Measurements from ENCODE around the gene C2CD3. TPM values are rescaled to one million over a fixed set of nuclear protein-coding genes. Genes with fewer than 3 reads are reported as not detected.
"Not testable (repeated sequence)": the region's sequence is repeated elsewhere in the genome, so short reads cannot be mapped to it uniquely, and the experiment has no call there.

The C2CD3 gene
- total RNA-seq, 1 donor from 2014 or later, result 25.2 TPM

DNA sequence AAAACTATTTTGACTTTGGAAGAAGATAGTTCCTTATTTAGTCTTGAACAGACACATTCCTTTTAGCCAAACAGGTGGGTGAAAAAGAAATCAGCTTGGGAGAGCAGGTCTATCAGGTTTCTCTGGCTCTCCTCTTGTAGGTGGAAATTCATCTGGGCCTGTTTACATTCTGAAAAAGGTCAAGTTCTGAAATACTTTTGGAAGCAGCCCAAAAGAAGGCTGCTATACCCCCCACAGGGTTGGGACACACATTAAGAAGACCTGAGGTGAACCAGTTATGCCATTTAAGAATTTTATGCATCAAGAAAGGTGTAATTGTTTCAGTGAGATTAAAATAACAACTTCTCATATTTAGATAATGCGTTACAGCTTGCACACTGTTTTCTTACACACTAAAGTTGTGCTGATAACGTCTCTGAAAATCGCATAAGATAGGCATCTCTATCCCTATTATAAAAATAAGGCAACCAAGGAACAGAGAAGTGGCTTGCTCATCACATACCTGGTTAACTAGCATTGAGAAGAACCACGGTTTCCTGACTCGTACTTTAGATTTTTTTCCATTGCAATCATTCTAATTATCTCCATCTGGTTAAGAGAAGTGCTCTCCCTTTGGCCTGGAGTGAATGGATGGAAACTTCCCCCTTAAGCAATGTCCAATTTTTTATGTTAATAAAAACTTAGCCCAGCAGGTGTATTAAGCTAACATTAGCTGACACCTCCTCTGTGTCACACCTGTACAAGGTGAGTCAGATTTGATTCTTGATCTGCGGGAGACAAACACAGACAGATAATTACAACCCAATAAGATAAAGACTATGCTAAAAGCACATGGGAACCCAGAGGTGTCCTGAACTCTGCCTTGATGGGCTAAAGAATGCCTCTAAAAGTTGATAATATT lies 101.4 kb downstream of the C2CD3 start:
- H3K27ac Mint-ChIP-seq (ENCODE audit: unreplicated experiment), result peak overlapping the region; percentile 16
- no peaks in the 10 kb centered on the region for H3K27me3 Mint-ChIP-seq (ENCODE audit: unreplicated experiment)
- H3K4me3 Mint-ChIP-seq (ENCODE audit: unreplicated experiment), result no peak overlapping the region
- TF ChIP-seq, protein P1, sequence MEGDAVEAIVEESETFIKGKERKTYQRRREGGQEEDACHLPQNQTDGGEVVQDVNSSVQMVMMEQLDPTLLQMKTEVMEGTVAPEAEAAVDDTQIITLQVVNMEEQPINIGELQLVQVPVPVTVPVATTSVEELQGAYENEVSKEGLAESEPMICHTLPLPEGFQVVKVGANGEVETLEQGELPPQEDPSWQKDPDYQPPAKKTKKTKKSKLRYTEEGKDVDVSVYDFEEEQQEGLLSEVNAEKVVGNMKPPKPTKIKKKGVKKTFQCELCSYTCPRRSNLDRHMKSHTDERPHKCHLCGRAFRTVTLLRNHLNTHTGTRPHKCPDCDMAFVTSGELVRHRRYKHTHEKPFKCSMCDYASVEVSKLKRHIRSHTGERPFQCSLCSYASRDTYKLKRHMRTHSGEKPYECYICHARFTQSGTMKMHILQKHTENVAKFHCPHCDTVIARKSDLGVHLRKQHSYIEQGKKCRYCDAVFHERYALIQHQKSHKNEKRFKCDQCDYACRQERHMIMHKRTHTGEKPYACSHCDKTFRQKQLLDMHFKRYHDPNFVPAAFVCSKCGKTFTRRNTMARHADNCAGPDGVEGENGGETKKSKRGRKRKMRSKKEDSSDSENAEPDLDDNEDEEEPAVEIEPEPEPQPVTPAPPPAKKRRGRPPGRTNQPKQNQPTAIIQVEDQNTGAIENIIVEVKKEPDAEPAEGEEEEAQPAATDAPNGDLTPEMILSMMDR (IDR thresholded peaks at IDR 0.05), result no peak
- no peak for DNase-seq (ENCODE audit: extremely low spot score, unreplicated experiment)
- H3K4me1 Mint-ChIP-seq (ENCODE audit: unreplicated experiment), result peaks cover 21% of the 10 kb centered on the region
- peaks cover 33% of the 10 kb centered on the region for H3K36me3 Mint-ChIP-seq (ENCODE audit: unreplicated experiment)
- H3K9me3 Mint-ChIP-seq (ENCODE audit: unreplicated experiment), result no peaks in the 10 kb centered on the region

DNA sequence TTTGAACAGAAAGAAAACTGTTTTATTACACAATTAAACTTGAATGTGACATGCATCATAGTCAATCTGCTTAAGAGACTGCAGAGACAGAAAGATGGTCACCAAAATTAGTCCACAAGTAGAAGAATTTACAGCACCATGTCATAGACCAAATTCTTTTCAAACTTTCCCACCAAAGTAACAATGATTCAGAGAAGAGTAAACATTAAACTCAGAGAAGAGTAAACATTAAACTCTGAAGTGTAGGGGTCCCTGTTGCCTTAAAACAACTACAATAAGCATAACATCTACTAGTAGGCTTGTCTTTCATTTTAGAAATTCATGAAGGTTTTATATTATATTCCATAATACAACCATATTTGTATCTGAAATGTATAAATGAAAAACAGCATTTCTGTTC lies 104.1 kb downstream of the C2CD3 start:
- H3K4me3 Mint-ChIP-seq (ENCODE audit: unreplicated experiment); H3K9me3 Mint-ChIP-seq (ENCODE audit: unreplicated experiment); DNase-seq (ENCODE audit: extremely low spot score, unreplicated experiment); H3K27me3 Mint-ChIP-seq (ENCODE audit: unreplicated experiment): not testable (repeated sequence)
- Mint-ChIP-seq H3K27ac (ENCODE audit: unreplicated experiment) (peak overlapping the region; percentile 1), H3K4me1 (ENCODE audit: unreplicated experiment) (peaks cover 21% of the 10 kb centered on the region), H3K36me3 (ENCODE audit: unreplicated experiment) (peaks cover 21% of the 10 kb centered on the region)

DNA sequence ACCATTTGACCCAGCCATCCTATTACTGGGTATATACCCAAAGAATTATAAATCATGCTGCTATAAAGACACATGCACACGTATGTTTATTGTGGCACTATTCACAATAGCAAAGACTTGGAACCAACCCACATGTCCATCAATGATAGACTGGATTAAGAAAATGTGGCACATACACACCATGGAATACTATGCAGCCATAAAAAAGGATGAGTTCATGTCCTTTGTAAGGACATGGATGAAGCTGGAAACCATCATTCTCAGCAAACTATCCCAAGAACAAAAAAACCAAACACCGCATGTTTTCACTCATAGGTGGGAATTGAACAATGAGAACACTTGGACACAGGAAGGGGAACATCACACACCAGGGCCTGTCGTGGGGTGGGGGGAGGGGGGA lies 105.3 kb downstream of the C2CD3 start:
- Mint-ChIP-seq H3K4me1 (ENCODE audit: unreplicated experiment) (peaks cover 21% of the 10 kb centered on the region), H3K36me3 (ENCODE audit: unreplicated experiment) (peaks cover 27% of the 10 kb centered on the region)
- H3K9me3 Mint-ChIP-seq (ENCODE audit: unreplicated experiment); H3K27ac Mint-ChIP-seq (ENCODE audit: unreplicated experiment); H3K27me3 Mint-ChIP-seq (ENCODE audit: unreplicated experiment); H3K4me3 Mint-ChIP-seq (ENCODE audit: unreplicated experiment); DNase-seq (ENCODE audit: extremely low spot score, unreplicated experiment): not testable (repeated sequence)

DNA sequence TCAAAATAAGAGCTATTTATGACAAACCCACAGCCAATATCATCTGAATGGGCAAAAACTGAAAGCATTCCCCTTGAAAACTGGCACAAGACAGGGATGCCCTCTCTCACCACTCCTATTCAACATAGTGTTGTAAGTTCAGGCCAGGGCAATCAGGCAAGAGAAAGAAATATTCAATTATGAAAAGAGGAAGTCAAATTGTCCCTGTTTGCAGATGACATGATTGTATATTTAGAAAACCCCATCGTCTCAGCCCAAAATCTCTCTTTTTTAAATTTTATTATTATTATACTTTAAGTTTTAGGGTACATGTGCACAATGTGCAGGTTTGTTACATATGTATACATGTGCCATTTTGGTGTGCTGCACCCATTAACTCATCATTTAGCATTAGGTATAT lies 107.2 kb downstream of the C2CD3 start:
- peaks cover 24% of the 10 kb centered on the region for H3K36me3 Mint-ChIP-seq (ENCODE audit: unreplicated experiment)
- not testable (repeated sequence) for DNase-seq (ENCODE audit: extremely low spot score, unreplicated experiment); H3K27me3 Mint-ChIP-seq (ENCODE audit: unreplicated experiment); H3K9me3 Mint-ChIP-seq (ENCODE audit: unreplicated experiment); H3K27ac Mint-ChIP-seq (ENCODE audit: unreplicated experiment); H3K4me3 Mint-ChIP-seq (ENCODE audit: unreplicated experiment)
- peaks cover 12% of the 10 kb centered on the region for H3K4me1 Mint-ChIP-seq (ENCODE audit: unreplicated experiment)

DNA sequence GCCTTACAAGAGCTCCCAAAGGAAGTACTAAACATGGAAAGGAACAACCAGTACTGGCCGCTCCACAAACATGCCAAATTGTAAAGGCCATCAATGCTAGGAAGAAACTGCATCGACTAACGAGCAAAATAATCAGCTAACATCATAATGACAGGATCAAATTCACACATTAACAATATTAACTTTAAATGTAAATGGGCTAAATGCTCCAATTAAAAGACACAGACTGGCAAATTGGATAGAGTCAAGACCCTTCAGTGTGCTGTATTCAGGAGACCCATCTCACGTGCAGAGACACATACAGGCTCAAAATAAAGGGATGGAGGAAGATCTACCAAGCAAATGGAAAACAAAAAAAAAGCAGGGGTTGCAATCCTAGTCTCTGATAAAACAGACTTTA lies 109.2 kb downstream of the C2CD3 start:
- H3K27ac Mint-ChIP-seq (ENCODE audit: unreplicated experiment); H3K9me3 Mint-ChIP-seq (ENCODE audit: unreplicated experiment); DNase-seq (ENCODE audit: extremely low spot score, unreplicated experiment); H3K4me3 Mint-ChIP-seq (ENCODE audit: unreplicated experiment); H3K27me3 Mint-ChIP-seq (ENCODE audit: unreplicated experiment): not testable (repeated sequence)
- Mint-ChIP-seq H3K36me3 (ENCODE audit: unreplicated experiment) (peaks cover 30% of the 10 kb centered on the region), H3K4me1 (ENCODE audit: unreplicated experiment) (peaks cover 11% of the 10 kb centered on the region)

DNA sequence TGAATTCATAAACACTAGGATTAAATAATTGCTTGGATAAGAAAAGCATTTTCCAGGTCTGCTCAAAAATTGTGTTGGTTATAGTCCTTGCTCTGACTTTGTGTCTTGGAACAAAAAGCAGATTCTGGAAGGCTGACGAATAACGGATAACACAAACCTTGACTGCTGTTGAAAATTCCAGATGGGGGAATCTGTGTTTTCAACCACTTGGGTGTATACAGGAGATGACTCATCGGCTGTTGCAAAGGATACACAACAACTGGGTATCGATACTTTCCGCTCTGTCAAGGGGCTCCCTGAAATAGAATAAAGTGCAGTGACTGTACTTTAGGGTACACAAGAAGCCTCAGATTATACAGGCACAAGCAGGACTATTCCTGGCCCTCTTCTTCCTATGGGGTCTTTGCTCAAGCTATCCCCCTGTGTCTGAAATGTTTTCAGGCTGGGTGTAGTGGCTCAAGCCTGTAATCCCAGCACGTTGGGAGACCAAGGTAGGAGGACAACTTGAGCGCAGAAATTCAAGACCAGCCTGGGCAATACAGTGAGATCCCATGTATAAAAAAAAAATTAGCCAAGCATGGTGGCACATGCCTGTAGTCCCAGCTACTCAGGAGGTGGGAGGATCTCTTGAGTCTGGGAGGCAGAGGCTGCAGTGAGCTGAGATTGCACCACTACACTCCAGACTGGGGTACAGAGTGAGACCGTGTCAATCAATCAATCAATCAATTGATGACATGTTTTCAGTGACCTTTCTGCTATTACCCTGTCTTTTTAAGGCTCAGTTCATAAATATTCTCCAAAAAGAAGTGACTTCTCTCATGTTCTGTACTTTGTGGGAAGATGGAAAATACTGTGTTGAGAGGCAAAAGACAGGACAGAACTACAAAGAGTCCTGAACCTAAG lies 113.3 kb downstream of the C2CD3 start:
- no peak for DNase-seq (ENCODE audit: extremely low spot score, unreplicated experiment)
- H3K36me3 Mint-ChIP-seq (ENCODE audit: unreplicated experiment), result peaks cover 24% of the 10 kb centered on the region
- peaks cover 6% of the 10 kb centered on the region for H3K9me3 Mint-ChIP-seq (ENCODE audit: unreplicated experiment)
- H3K4me1 Mint-ChIP-seq (ENCODE audit: unreplicated experiment), result peaks cover 23% of the 10 kb centered on the region
- H3K27me3 Mint-ChIP-seq (ENCODE audit: unreplicated experiment), result no peaks in the 10 kb centered on the region
- H3K27ac Mint-ChIP-seq (ENCODE audit: unreplicated experiment), result no peak overlapping the region
- TF ChIP-seq, protein P1 (IDR thresholded peaks at IDR 0.05), result no peak
- no peak overlapping the region for H3K4me3 Mint-ChIP-seq (ENCODE audit: unreplicated experiment)

All from osteocyte (in vitro differentiated cells).